CD8-positive, alpha-beta memory T cell (primary cell): ENCODE data around the gene CEACAM20. TPM values are rescaled to one million over a fixed set of nuclear protein-coding genes. Genes with fewer than 3 reads are reported as not detected.

Source experiments
- CTCF ChIA-PET: fragments of 350-600 bp; sonication (Branson Sonifier 250); formaldehyde crosslinking; loops from one replicate; lab custom pipeline; 2021; ENCODE audit warnings: antibody characterized with exemption; lab: Charles Lee
- POLR2A ChIA-PET: fragments of 350-600 bp; sonication (Branson Sonifier 250); formaldehyde crosslinking; loops from one replicate; lab custom pipeline; 2021; ENCODE audit warnings: antibody characterized with exemption; lab: Charles Lee
- DNase-seq, 5 donors: peaks; one replicate each; pipeline versions ENCODE4 v3.0.0 to v3.0.0-alpha.2; 2020 to 2022; ENCODE audit warnings: mixed read lengths in 1 of 5
- H3K27ac ChIP-seq: one replicate; pipeline ENCODE4 v1.7.0; 2013; ENCODE audit warnings: low read depth, mild to moderate bottlenecking, low read length, moderate library complexity
- H3K27me3 ChIP-seq: 2 replicates; pipeline ENCODE4 v1.7.0; 2013; ENCODE audit warnings: low read length, mild to moderate bottlenecking; ENCODE audit not compliant: insufficient read depth, poor library complexity, severe bottlenecking
- H3K36me3 ChIP-seq: 2 replicates; pipeline ENCODE4 v1.7.0; 2013; ENCODE audit warnings: mild to moderate bottlenecking, low read length, moderate library complexity; ENCODE audit not compliant: insufficient read depth
- H3K4me1 ChIP-seq: 2 replicates; pipeline ENCODE4 v1.7.0; 2013; ENCODE audit warnings: mild to moderate bottlenecking, low read length, moderate library complexity; ENCODE audit not compliant: insufficient read depth
- H3K4me3 ChIP-seq: 2 replicates; pipeline ENCODE4 v1.7.0; 2013; ENCODE audit warnings: mild to moderate bottlenecking, low read length
- H3K9me3 ChIP-seq: 2 replicates; pipeline ENCODE4 v1.7.0; 2013; ENCODE audit warnings: mild to moderate bottlenecking, low read length
- H3K27ac Mint-ChIP-seq, 8 donors: one replicate each; pipeline ENCODE4 v1.8.0; 2020 to 2021; ENCODE audit warnings: mixed read lengths in 8 of 8, mild to moderate bottlenecking in 6 of 8, inconsistent platforms in 3 of 8, moderate library complexity in 3 of 8
- H3K27me3 Mint-ChIP-seq, 2 donors: one replicate each; pipeline ENCODE4 v1.8.0; 2020 to 2021; ENCODE audit warnings: mixed read lengths in 2 of 2, mild to moderate bottlenecking in 1 of 2, moderate library complexity in 1 of 2
- H3K36me3 Mint-ChIP-seq, 3 donors: one replicate each; pipeline ENCODE4 v1.8.0; 2020 to 2021; ENCODE audit warnings: mixed read lengths in 3 of 3, inconsistent platforms in 1 of 3, mild to moderate bottlenecking in 1 of 3
- H3K4me1 Mint-ChIP-seq, 3 donors: one replicate each; pipeline ENCODE4 v1.8.0; 2020 to 2021; ENCODE audit warnings: mixed read lengths in 3 of 3, inconsistent platforms in 1 of 3, mild to moderate bottlenecking in 1 of 3
- H3K4me3 Mint-ChIP-seq, 7 donors: one replicate each; pipeline ENCODE4 v1.8.0; 2020 to 2021; ENCODE audit warnings: mixed read lengths in 7 of 7, mild to moderate bottlenecking in 6 of 7, moderate library complexity in 4 of 7, inconsistent platforms in 2 of 7
- H3K9me3 Mint-ChIP-seq, 5 donors: one replicate each; pipeline ENCODE4 v1.8.0; 2020 to 2022; ENCODE audit warnings: mixed read lengths in 5 of 5, mild to moderate bottlenecking in 3 of 5, moderate library complexity in 2 of 5, inconsistent platforms in 1 of 5
- polyA plus RNA-seq: library from polyadenylated mRNA; unstranded; fragments of 300-500 nt; fragmentation: Illumina TruSeq; gene quantifications from one replicate; pipeline ENCODE4 v1.2.3, GENCODE V29; 2021
- total RNA-seq, 2 experiments: library from RNA; stranded (reverse); gene quantifications; one replicate each; pipeline ENCODE4 v1.2.3, GENCODE V29; 2021

The CEACAM20 gene
- total RNA-seq, result not detected
- not detected for polyA plus RNA-seq

- no peaks in the 10 kb centered on the region for H3K9me3 ChIP-seq
- POLR2A ChIA-PET, result no interaction called here
Observed at GRCh38 chr19:44529536-44529935, at the start of gene CEACAM20. Gene CEACAM20 (minus strand): TSS chr19:44529675. CDS start chr19:44529509, 166 bp downstream.

GRCh38 chr19:44577566-44577874 lies 48.0 kb upstream of the CEACAM20 start:
- H3K4me1 ChIP-seq, result no peaks in the 10 kb centered on the region
- no peaks in the 10 kb centered on the region for H3K27me3 ChIP-seq
- H3K9me3 Mint-ChIP-seq, result peaks cover 9 to 34% (median 20%) of the 10 kb centered on the region in 5 donors
- POLR2A ChIA-PET, result no interaction called here
- CTCF ChIA-PET, result no interaction called here
- H3K4me3 Mint-ChIP-seq, result no peak overlapping the region
- no peak overlapping the region for H3K4me3 ChIP-seq
- H3K36me3 ChIP-seq, result no peaks in the 10 kb centered on the region
- no peaks in the 10 kb centered on the region for H3K4me1 Mint-ChIP-seq
- H3K36me3 Mint-ChIP-seq, result no peaks in the 10 kb centered on the region
- no peak overlapping the region for H3K27ac ChIP-seq
- no peak for DNase-seq
- H3K9me3 ChIP-seq, result no peaks in the 10 kb centered on the region
- H3K27ac Mint-ChIP-seq, result no peak overlapping the region
- H3K27me3 Mint-ChIP-seq, result peaks cover 4 to 19% of the 10 kb centered on the region in 2 donors

More at GRCh38 chr19:44529536-44529935, at the start of gene CEACAM20:
- no peaks in the 10 kb centered on the region for H3K36me3 ChIP-seq
- no peak within 1 kb of the TSS for H3K4me3 Mint-ChIP-seq
- peaks cover 0 to 9% (median 0%) of the 10 kb centered on the region in 3 donors for H3K36me3 Mint-ChIP-seq
- peaks cover 19 to 57% (median 29%) of the 10 kb centered on the region in 5 donors for H3K9me3 Mint-ChIP-seq
- CTCF ChIA-PET, result no interaction called here
- no peaks in the 10 kb centered on the region for H3K27me3 ChIP-seq
- no peak within 1 kb of the TSS for H3K27ac Mint-ChIP-seq
- H3K27ac ChIP-seq, result no peak within 1 kb of the TSS
- H3K4me1 Mint-ChIP-seq, result no peaks in the 10 kb centered on the region
- H3K4me1 ChIP-seq, result no peaks in the 10 kb centered on the region
- DNase-seq, result no peak
- no peak within 1 kb of the TSS for H3K4me3 ChIP-seq
- H3K27me3 Mint-ChIP-seq, result peaks cover 14 to 17% of the 10 kb centered on the region in 2 donors

- no peak overlapping the region for H3K27ac Mint-ChIP-seq
- no peak overlapping the region for H3K27ac ChIP-seq
- H3K9me3 ChIP-seq, result no peaks in the 10 kb centered on the region
- peak in 1 of 5 donors; percentile 6 for DNase-seq
- no peak overlapping the region for H3K4me3 ChIP-seq
- H3K36me3 Mint-ChIP-seq, result no peaks in the 10 kb centered on the region
- CTCF ChIA-PET, result no interaction called here
- H3K9me3 Mint-ChIP-seq, result peaks cover 9 to 34% (median 20%) of the 10 kb centered on the region in 5 donors
- no peaks in the 10 kb centered on the region for H3K36me3 ChIP-seq
- H3K4me1 Mint-ChIP-seq, result no peaks in the 10 kb centered on the region
- peaks cover 2 to 22% of the 10 kb centered on the region in 2 donors for H3K27me3 Mint-ChIP-seq
- H3K4me1 ChIP-seq, result no peaks in the 10 kb centered on the region
- H3K27me3 ChIP-seq, result no peaks in the 10 kb centered on the region
- POLR2A ChIA-PET, result no interaction called here
- no peak overlapping the region for H3K4me3 Mint-ChIP-seq
Observed at GRCh38 chr19:44576843-44577565, 47.5 kb upstream of the CEACAM20 start.

GRCh38 chr19:44575116-44575700 lies 45.7 kb upstream of the CEACAM20 start:
- H3K4me1 ChIP-seq, result no peaks in the 10 kb centered on the region
- H3K4me3 Mint-ChIP-seq, result no peak overlapping the region
- no peaks in the 10 kb centered on the region for H3K4me1 Mint-ChIP-seq

GRCh38 chr19:44574186-44574950 lies 44.9 kb upstream of the CEACAM20 start:
- ChIA-PET CTCF (no interaction called here), POLR2A (no interaction called here)
- H3K27ac Mint-ChIP-seq, result no peak overlapping the region

More at GRCh38 chr19:44575116-44575700, 45.7 kb upstream of the CEACAM20 start:
- DNase-seq, result no peak
- Mint-ChIP-seq H3K27me3 (peaks cover 5 to 22% of the 10 kb centered on the region in 2 donors), H3K27ac (no peak overlapping the region), H3K9me3 (peaks cover 10 to 41% (median 17%) of the 10 kb centered on the region in 5 donors), H3K36me3 (no peaks in the 10 kb centered on the region)
- no peaks in the 10 kb centered on the region for H3K9me3 ChIP-seq
- no peak overlapping the region for H3K4me3 ChIP-seq
- ChIA-PET POLR2A (no interaction called here), CTCF (no interaction called here)
- H3K27ac ChIP-seq, result no peak overlapping the region
- no peaks in the 10 kb centered on the region for H3K36me3 ChIP-seq
- no peaks in the 10 kb centered on the region for H3K27me3 ChIP-seq

GRCh38 chr19:44573627-44574026 lies 44.2 kb upstream of the CEACAM20 start:
- POLR2A ChIA-PET, result no interaction called here
- Mint-ChIP-seq H3K27me3 (peaks cover 7 to 22% of the 10 kb centered on the region in 2 donors), H3K4me3 (no peak overlapping the region), H3K9me3 (peaks cover 10 to 40% (median 17%) of the 10 kb centered on the region in 5 donors), H3K36me3 (no peaks in the 10 kb centered on the region), H3K27ac (no peak overlapping the region), H3K4me1 (no peaks in the 10 kb centered on the region)
- no peak for DNase-seq
- Histone ChIP-seq H3K4me1 (no peaks in the 10 kb centered on the region), H3K9me3 (no peaks in the 10 kb centered on the region), H3K36me3 (no peaks in the 10 kb centered on the region), H3K4me3 (no peak overlapping the region), H3K27me3 (no peaks in the 10 kb centered on the region), H3K27ac (no peak overlapping the region)
- CTCF ChIA-PET, result no interaction called here

More at GRCh38 chr19:44574186-44574950, 44.9 kb upstream of the CEACAM20 start:
- Mint-ChIP-seq H3K36me3 (no peaks in the 10 kb centered on the region), H3K27me3 (peaks cover 7 to 22% of the 10 kb centered on the region in 2 donors), H3K9me3 (peaks cover 10 to 39% (median 17%) of the 10 kb centered on the region in 5 donors), H3K4me1 (no peaks in the 10 kb centered on the region), H3K4me3 (no peak overlapping the region)
- Histone ChIP-seq H3K4me1 (no peaks in the 10 kb centered on the region), H3K36me3 (no peaks in the 10 kb centered on the region), H3K4me3 (no peak overlapping the region), H3K27ac (no peak overlapping the region), H3K9me3 (no peaks in the 10 kb centered on the region), H3K27me3 (no peaks in the 10 kb centered on the region)
- no peak for DNase-seq

GRCh38 chr19:44573183-44573582 lies 43.7 kb upstream of the CEACAM20 start:
- H3K9me3 Mint-ChIP-seq, result peaks cover 10 to 37% (median 17%) of the 10 kb centered on the region in 5 donors
- no peaks in the 10 kb centered on the region for H3K27me3 ChIP-seq
- no peak overlapping the region for H3K4me3 Mint-ChIP-seq
- H3K4me1 Mint-ChIP-seq, result no peaks in the 10 kb centered on the region
- peaks cover 6 to 22% of the 10 kb centered on the region in 2 donors for H3K27me3 Mint-ChIP-seq
- ChIA-PET POLR2A (no interaction called here), CTCF (no interaction called here)
- no peaks in the 10 kb centered on the region for H3K36me3 ChIP-seq
- H3K4me3 ChIP-seq, result no peak overlapping the region
- H3K9me3 ChIP-seq, result no peaks in the 10 kb centered on the region
- no peaks in the 10 kb centered on the region for H3K4me1 ChIP-seq
- no peak overlapping the region for H3K27ac Mint-ChIP-seq
- H3K36me3 Mint-ChIP-seq, result no peaks in the 10 kb centered on the region
- DNase-seq, result no peak
- no peak overlapping the region for H3K27ac ChIP-seq

- ChIA-PET POLR2A (no interaction called here), CTCF (no interaction called here)
- no peaks in the 10 kb centered on the region for H3K36me3 ChIP-seq
Observed at GRCh38 chr19:44572581-44572900, 43.1 kb upstream of the CEACAM20 start.

More at GRCh38 chr19:44572581-44572900, 43.1 kb upstream of the CEACAM20 start:
- Mint-ChIP-seq H3K27me3 (peaks cover 5 to 27% of the 10 kb centered on the region in 2 donors), H3K4me1 (no peaks in the 10 kb centered on the region), H3K9me3 (peaks cover 8 to 39% (median 11%) of the 10 kb centered on the region in 5 donors), H3K4me3 (no peak overlapping the region), H3K27ac (peak overlapping the region in 1 of 8 donors; percentile 18), H3K36me3 (no peaks in the 10 kb centered on the region)
- H3K27me3 ChIP-seq, result no peaks in the 10 kb centered on the region
- no peaks in the 10 kb centered on the region for H3K9me3 ChIP-seq
- no peak overlapping the region for H3K27ac ChIP-seq
- H3K4me3 ChIP-seq, result no peak overlapping the region
- no peaks in the 10 kb centered on the region for H3K4me1 ChIP-seq
- no peak for DNase-seq
